22Rv1 (cell line): ENCODE results near the gene POLA1.

Experiments used
- H3K27ac ChIP-seq: fragments of 450-650 bp; 2 replicates; pipeline ENCODE4 v1.5.1; 2017
- ZFX ChIP-seq: fragments of 450-650 bp; IDR thresholded peaks from 2 replicates; pipeline ENCODE4 v1.6.1; 2017; ENCODE audit warnings: antibody characterized with exemption, borderline replicate concordance
- TF ChIP-seq, protein P1 (sequence below): fragments of 450-650 bp; IDR thresholded peaks from 2 replicates; pipeline ENCODE4 v1.5.1; 2017; ENCODE audit warnings: mild to moderate bottlenecking

Gene POLA1

DNA sequence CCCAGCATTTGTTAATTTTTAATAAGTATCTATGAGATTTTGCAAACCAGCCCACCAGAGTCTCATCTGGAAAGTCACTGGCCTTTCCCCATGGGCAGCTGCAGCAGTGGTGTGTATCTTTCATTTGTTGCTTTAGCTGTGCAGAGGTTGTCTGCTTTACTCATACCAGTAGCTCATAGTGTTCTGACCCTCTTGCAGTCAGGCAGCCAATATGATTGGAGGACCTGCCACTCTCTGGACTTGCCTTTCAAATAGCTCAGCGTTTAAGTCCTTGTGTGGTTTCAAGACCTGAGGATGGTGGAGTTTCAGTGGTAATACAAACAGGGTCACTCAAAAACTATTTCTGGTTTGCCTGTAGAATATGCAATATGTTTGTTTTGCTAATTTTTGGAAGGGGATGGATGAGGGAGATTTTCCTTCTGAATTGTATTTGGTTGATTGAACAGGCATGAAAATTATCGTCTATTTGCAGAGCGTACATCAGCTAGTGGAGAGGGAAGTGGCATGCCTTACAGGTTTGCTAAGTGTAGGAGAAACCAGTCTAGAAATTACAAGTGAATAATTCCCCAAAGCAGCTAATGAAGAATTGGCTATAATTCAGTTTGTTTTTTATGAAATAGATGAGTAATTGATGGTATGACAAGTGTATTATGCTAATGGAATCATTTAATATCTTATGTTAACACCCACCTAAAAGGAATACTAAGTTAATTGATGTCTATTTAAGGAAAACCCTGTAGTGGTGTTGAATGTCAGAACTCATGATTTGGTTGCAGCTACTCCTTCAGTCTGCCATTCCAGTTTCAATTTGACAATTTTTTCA lies 8.9 kb downstream of the POLA1 start:
- H3K27ac ChIP-seq = no peak overlapping the region
- TF ChIP-seq, protein P1, sequence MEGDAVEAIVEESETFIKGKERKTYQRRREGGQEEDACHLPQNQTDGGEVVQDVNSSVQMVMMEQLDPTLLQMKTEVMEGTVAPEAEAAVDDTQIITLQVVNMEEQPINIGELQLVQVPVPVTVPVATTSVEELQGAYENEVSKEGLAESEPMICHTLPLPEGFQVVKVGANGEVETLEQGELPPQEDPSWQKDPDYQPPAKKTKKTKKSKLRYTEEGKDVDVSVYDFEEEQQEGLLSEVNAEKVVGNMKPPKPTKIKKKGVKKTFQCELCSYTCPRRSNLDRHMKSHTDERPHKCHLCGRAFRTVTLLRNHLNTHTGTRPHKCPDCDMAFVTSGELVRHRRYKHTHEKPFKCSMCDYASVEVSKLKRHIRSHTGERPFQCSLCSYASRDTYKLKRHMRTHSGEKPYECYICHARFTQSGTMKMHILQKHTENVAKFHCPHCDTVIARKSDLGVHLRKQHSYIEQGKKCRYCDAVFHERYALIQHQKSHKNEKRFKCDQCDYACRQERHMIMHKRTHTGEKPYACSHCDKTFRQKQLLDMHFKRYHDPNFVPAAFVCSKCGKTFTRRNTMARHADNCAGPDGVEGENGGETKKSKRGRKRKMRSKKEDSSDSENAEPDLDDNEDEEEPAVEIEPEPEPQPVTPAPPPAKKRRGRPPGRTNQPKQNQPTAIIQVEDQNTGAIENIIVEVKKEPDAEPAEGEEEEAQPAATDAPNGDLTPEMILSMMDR = no peak
- TF ChIP-seq ZFX = no peak

DNA sequence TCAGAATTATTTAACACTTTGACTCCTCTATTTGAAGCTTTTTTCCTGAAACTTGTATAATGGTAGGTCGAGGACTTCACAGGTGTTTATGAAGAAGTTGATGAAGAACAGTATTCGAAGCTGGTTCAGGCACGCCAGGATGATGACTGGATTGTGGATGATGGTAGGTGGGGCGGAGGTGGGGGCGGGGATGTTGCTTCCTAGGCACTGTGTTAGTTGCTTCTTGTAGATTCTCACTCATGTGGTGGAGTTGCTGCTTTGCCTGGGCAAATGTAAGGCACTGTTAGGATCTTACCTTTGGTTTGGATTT lies 9.4 kb downstream of the POLA1 start:
- TF ChIP-seq ZFX = no peak
- TF ChIP-seq, protein P1 = no peak
- H3K27ac ChIP-seq = no peak overlapping the region

DNA sequence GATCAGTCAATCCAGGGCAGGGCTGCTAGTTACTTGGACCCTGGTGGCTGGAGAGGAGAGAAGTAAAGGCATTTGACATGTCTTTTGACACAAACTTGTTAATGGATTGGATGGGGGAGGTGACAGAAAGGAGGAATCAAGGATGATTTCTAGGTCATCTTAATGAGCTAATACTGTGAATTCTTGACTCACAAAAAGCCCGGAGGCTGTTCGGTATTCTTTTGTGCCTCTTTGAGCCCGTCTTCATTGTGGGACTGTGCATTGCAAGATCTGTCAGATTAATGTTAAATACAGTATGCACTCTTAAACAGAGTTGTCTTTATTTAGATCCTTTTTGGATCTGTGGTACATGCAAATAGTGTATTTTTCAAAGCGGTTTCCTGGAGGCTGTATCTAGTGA lies 25.1 kb downstream of the POLA1 start:
- TF ChIP-seq, protein P1 = no peak
- TF ChIP-seq ZFX = no peak
- no peak overlapping the region for H3K27ac ChIP-seq

DNA sequence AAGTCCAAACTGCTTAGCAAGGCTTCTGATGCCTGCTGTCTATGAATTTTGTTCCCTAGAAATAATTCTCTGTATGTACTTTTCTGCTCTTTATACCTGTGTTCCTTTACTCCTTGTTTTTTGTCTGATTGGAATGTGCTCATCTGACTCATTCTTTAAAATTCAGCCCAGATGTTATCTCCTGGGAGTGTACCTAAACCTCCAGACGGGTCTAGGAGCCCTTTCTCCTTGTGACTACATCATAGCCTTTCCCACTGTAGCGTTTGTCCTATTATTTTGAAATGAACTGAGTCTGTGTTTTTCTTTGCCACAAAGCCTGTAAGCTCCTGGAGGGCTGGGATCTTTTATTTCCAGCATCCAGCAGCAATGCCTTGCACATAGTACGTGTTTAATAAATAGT lies 26.3 kb downstream of the POLA1 start:
- no peak for TF ChIP-seq ZFX
- TF ChIP-seq, protein P1 = no peak
- H3K27ac ChIP-seq = no peak overlapping the region

DNA sequence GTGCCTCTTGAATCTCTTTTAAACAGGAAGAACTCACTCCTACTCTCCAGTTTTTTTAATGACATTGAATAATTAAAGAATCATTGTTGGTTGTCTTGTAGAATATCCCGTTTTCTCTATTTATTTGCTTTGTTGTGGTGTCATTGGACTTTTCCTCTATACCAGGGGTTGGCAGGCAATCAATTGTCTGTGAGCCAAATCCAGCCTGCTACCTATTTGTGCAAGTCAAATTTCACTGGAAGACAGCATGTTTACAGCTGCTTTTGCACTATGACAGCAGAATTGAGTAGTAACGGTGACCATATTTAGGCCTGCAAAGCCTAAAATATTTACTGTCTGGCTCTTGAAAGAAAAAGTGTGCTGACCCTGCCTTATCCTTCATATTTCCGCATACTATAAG lies 34.8 kb downstream of the POLA1 start:
- H3K27ac ChIP-seq = no peak overlapping the region

DNA sequence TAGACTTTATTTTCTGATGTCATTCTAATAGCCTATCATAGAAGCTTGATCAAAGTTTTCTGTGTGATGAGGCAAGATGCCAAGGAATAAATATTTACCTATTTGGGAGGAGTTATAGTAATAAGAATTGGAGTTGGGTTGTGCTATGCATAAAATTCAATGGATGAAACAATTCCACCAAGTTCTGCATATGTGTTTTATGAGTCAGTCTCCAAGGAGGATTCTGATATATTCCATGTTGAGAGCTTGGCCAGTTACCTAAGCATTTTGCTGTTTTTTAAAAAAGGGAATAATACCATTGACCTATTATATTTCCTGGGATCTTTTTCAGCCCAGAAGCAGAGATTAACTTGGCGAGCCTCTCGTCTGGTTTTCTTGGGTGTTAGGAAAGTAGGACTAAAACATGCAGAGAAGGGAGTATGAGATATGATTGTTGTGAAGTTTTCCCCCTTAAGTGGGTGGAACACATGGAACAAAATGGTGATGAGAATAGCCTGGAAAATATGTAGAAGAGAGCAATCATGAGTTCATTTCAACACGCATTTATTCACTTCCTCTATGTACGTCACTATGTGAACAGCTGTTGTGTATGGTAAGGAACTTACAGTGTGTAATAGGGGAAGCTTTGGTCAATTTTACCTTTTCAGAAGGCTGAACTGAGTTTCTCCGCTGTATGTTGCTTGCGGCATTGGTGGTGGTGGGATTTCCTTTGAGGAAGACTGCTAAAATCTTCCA lies 39.2 kb downstream of the POLA1 start:
- H3K27ac ChIP-seq = peak overlapping the region; percentile 47
- TF ChIP-seq, protein P1 = no peak
- no peak for TF ChIP-seq ZFX

More for the DNA sequence above, 34.8 kb downstream of the POLA1 start:
- TF ChIP-seq, protein P1 = no peak
- TF ChIP-seq ZFX = no peak

DNA sequence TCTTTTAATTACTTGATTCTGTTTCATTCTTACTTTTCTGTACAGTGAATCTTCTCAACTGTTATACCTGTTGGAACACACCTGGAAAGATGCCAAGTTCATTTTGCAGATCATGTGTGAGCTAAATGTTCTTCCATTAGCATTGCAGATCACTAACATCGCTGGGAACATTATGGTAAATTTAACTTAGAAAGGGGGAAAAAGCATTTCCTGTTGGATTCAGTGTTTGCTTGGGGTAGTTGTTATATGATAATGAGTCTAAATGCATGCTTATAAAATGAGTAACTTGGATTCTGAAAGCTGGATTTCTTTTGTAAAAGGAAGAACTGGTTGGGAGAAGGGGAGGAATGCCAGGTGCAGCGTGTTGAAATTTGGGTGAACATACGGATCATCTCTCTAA lies 47.6 kb downstream of the POLA1 start:
- no peak overlapping the region for H3K27ac ChIP-seq
- TF ChIP-seq ZFX = no peak
- TF ChIP-seq, protein P1 = no peak
